ENCODE measurements around the gene CLRN2.
"Not testable (repeated sequence)": the region's sequence is repeated elsewhere in the genome, so short reads cannot be mapped to it uniquely, and the experiment has no call there.

CLRN2 gene

DNA sequence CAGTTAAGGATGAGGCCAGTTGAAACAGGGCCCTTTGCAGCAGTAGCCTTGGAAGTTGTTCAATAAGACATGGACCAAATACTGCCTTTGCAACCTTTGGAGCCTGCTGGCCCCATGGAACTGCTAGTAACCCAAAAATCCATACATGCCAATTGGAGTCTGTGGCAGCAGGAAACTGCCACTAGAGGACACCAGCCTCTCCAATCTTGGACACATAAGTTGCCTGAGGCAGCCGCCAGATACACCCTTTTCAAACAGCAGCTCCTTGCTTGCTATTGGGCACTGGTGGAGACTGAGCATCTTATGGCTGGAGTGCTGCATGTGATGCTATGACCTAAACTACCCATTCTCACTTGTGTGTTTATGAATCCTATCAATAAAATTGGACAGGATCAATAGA lies 47.2 kb downstream of the CLRN2 start:
- Histone ChIP-seq H3K36me3 (ENCODE audit: control insufficient read depth, insufficient read depth, low read length) (no peaks in the 10 kb centered on the region), H3K27me3 (replicated peaks; ENCODE audit: control insufficient read depth, insufficient read depth, low read length) (no peaks in the 10 kb centered on the region), H3K4me3 (replicated peaks; ENCODE audit: low read depth, low read length) (no peak overlapping the region)
- TF ChIP-seq, protein P1, sequence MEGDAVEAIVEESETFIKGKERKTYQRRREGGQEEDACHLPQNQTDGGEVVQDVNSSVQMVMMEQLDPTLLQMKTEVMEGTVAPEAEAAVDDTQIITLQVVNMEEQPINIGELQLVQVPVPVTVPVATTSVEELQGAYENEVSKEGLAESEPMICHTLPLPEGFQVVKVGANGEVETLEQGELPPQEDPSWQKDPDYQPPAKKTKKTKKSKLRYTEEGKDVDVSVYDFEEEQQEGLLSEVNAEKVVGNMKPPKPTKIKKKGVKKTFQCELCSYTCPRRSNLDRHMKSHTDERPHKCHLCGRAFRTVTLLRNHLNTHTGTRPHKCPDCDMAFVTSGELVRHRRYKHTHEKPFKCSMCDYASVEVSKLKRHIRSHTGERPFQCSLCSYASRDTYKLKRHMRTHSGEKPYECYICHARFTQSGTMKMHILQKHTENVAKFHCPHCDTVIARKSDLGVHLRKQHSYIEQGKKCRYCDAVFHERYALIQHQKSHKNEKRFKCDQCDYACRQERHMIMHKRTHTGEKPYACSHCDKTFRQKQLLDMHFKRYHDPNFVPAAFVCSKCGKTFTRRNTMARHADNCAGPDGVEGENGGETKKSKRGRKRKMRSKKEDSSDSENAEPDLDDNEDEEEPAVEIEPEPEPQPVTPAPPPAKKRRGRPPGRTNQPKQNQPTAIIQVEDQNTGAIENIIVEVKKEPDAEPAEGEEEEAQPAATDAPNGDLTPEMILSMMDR (IDR thresholded peaks at IDR 0.05; ENCODE audit: insufficient read depth, low read length, poor library complexity, severe bottlenecking) = no peak
- DNase-seq (ENCODE audit: extremely low read depth, insufficient read length) = no peak

GRCh38 chr4:17565846-17566245 lies 50.9 kb downstream of the CLRN2 start:
- TF ChIP-seq, protein P1 (IDR thresholded peaks at IDR 0.05; ENCODE audit: insufficient read depth, low read length, poor library complexity, severe bottlenecking) = no peak
- H3K36me3 ChIP-seq (ENCODE audit: control insufficient read depth, insufficient read depth, low read length) = no peaks in the 10 kb centered on the region

DNA sequence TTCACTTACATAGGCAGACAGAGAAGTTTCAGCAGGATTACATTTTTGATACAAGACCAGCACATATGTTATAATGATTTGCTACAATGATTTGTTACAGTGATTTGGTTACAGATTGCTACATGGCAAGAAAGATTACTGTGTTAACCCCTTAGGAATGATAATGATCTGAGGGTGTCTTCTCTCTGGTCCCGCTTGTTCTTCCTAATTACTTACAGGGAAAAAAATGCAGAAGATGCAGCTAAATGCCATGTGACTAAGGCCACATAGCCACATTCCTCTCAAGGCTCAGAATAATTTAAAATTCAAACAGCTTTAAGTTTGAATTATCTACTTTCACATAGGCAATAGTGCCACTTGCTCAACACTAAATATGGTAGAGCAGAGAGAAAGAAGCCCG lies 52.3 kb downstream of the CLRN2 start:
- no peaks in the 10 kb centered on the region for H3K36me3 ChIP-seq (ENCODE audit: control insufficient read depth, insufficient read depth, low read length)
- DNase-seq (ENCODE audit: extremely low read depth, insufficient read length) = no peak
- H3K4me3 ChIP-seq (replicated peaks; ENCODE audit: low read depth, low read length) = no peak overlapping the region
- TF ChIP-seq, protein P1 (IDR thresholded peaks at IDR 0.05; ENCODE audit: insufficient read depth, low read length, poor library complexity, severe bottlenecking) = no peak
- no peaks in the 10 kb centered on the region for H3K27me3 ChIP-seq (replicated peaks; ENCODE audit: control insufficient read depth, insufficient read depth, low read length)

More at GRCh38 chr4:17565846-17566245, 50.9 kb downstream of the CLRN2 start:
- H3K4me3 ChIP-seq (replicated peaks; ENCODE audit: low read depth, low read length) = no peak overlapping the region
- H3K27me3 ChIP-seq (replicated peaks; ENCODE audit: control insufficient read depth, insufficient read depth, low read length) = no peaks in the 10 kb centered on the region
- DNase-seq (ENCODE audit: extremely low read depth, insufficient read length) = no peak

- no peak for DNase-seq (ENCODE audit: extremely low read depth, insufficient read length)
- Histone ChIP-seq H3K36me3 (ENCODE audit: control insufficient read depth, insufficient read depth, low read length) (no peaks in the 10 kb centered on the region), H3K4me3 (replicated peaks; ENCODE audit: low read depth, low read length) (no peak overlapping the region), H3K27me3 (replicated peaks; ENCODE audit: control insufficient read depth, insufficient read depth, low read length) (no peaks in the 10 kb centered on the region)
- TF ChIP-seq, protein P1 (IDR thresholded peaks at IDR 0.05; ENCODE audit: insufficient read depth, low read length, poor library complexity, severe bottlenecking) = no peak
Observed at GRCh38 chr4:17574206-17574605, 59.2 kb downstream of the CLRN2 start.

DNA sequence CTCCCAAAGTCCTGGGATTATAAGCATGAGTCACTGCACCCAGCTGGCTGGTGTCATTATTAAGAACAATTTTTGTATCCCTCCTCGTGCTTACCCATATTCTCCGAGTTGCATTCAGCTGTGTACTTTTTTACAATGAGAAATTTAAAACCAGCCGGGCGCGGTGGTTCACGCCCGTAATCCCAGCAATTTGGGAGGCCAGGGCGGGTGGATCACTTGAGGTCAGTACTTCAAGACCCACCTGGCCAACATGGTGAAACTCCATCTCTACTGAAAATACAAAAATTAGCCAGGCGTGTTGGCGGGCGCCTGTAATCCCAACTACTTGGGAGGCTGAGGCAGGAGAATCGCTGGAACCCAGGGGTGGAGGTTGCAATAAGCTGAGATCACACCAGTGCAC lies 60.2 kb downstream of the CLRN2 start:
- H3K36me3 ChIP-seq (ENCODE audit: control insufficient read depth, insufficient read depth, low read length); DNase-seq (ENCODE audit: extremely low read depth, insufficient read length); H3K4me3 ChIP-seq (replicated peaks; ENCODE audit: low read depth, low read length); H3K27me3 ChIP-seq (replicated peaks; ENCODE audit: control insufficient read depth, insufficient read depth, low read length): not testable (repeated sequence)

Measured in GM06990 (cell line).